Fibroblast of lung (primary cell): ENCODE results near the gene RPRD1A. TPM values are rescaled to one million over a fixed set of nuclear protein-coding genes. Genes with fewer than 3 reads are reported as not detected.
"Not testable (repeated sequence)": the region's sequence is repeated elsewhere in the genome, so short reads cannot be mapped to it uniquely, and the experiment has no call there.

ENCODE experiments used
- DNase-seq, 2 donors: peaks; one replicate each; pipeline versions ENCODE4 v3.0.0 to v3.0.0-alpha.2; 2010; ENCODE audit warnings: low read depth in 2 of 2
- H2AFZ ChIP-seq: 2 replicates; pipeline ENCODE4 v1.5.1; 2012; ENCODE audit warnings: low read length, control low read depth, inconsistent platforms
- H3K27ac ChIP-seq: 2 replicates; pipeline ENCODE4 v1.5.1; 2011; ENCODE audit warnings: low read length, control low read depth; ENCODE audit not compliant: insufficient read depth
- H3K27me3 ChIP-seq: 2 replicates; pipeline ENCODE4 v1.5.1; 2011; ENCODE audit warnings: mild to moderate bottlenecking, low read length; ENCODE audit not compliant: control insufficient read depth, insufficient read depth
- H3K36me3 ChIP-seq: 2 replicates; pipeline ENCODE4 v1.5.1; 2011; ENCODE audit warnings: low read length; ENCODE audit not compliant: control insufficient read depth, insufficient read depth
- H3K4me1 ChIP-seq: 2 replicates; pipeline ENCODE4 v1.5.1; 2011; ENCODE audit warnings: low read length; ENCODE audit not compliant: control insufficient read depth, insufficient read depth; ENCODE audit errors: extremely low read depth
- H3K4me2 ChIP-seq: 2 replicates; pipeline ENCODE4 v1.5.1; 2011; ENCODE audit warnings: low read length, control low read depth; ENCODE audit not compliant: insufficient read depth; ENCODE audit errors: extremely low read depth
- H3K4me3 ChIP-seq, 4 experiments: fragments of 200-600 bp in 1 of 4; sonication (generic) in 1 of 4; replicated peaks in 1 of 4; 2 replicates each; pipeline ENCODE4 v1.5.1; 2011 to 2016; ENCODE audit warnings: low read length in 4 of 4, low read depth in 3 of 4, mild to moderate bottlenecking in 3 of 4, control low read depth in 2 of 4, inconsistent platforms in 1 of 4, mixed read lengths in 1 of 4; ENCODE audit not compliant: insufficient read depth in 1 of 4; ENCODE audit errors: control extremely low read depth in 1 of 4
- H3K79me2 ChIP-seq: 2 replicates; pipeline ENCODE4 v1.5.1; 2012; ENCODE audit warnings: mild to moderate bottlenecking, low read length, inconsistent platforms; ENCODE audit not compliant: control insufficient read depth, insufficient read depth
- H3K9ac ChIP-seq: 2 replicates; pipeline ENCODE4 v1.5.1; 2011; ENCODE audit warnings: mild to moderate bottlenecking, low read length, control low read depth; ENCODE audit not compliant: insufficient read depth
- H3K9me3 ChIP-seq: 2 replicates; pipeline ENCODE4 v1.5.1; 2012; ENCODE audit warnings: low read depth, low read length; ENCODE audit not compliant: control insufficient read depth, insufficient read depth
- H4K20me1 ChIP-seq: 2 replicates; pipeline ENCODE4 v1.5.1; 2011; ENCODE audit warnings: low read length; ENCODE audit not compliant: control insufficient read depth, insufficient read depth; ENCODE audit errors: extremely low read depth
- CTCF ChIP-seq, 2 donors: IDR thresholded peaks in 1 of 2; conservative IDR thresholded peaks in 1 of 2; 1 replicate in 1 of 2; 2 replicates in 1 of 2; pipeline ENCODE4 v1.5.1; 2011 to 2012; ENCODE audit warnings: low read length in 2 of 2, control low read depth in 1 of 2, inconsistent platforms in 1 of 2, low read depth in 1 of 2, mild to moderate bottlenecking in 1 of 2
- EZH2 ChIP-seq: IDR thresholded peaks from 2 replicates; pipeline ENCODE4 v1.5.1; 2012; ENCODE audit warnings: low read length, control low read depth, mild to moderate bottlenecking; ENCODE audit errors: missing control alignments
- polyA plus RNA-seq, 2 donors: library from polyadenylated mRNA; depleted of rRNA in 1 of 2; stranded (reverse) in 1 of 2; unstranded in 1 of 2; fragments of >200 nt; gene quantifications; 2 replicates each; pipeline ENCODE4 v1.2.1, GENCODE V29; 2011 to 2012; ENCODE audit warnings: missing spikeins in 1 of 2
- total RNA-seq: library from RNA; depleted of rRNA; stranded (reverse); fragments of >200 nt; gene quantifications from 2 replicates; pipeline ENCODE4 v1.2.1, GENCODE V29; 2014

The RPRD1A gene
- total and polyA plus RNA-seq, 2 donors (not counting 1 experiment from before 2014, with no cell fraction given): 36.4 to 46.2 TPM

DNA sequence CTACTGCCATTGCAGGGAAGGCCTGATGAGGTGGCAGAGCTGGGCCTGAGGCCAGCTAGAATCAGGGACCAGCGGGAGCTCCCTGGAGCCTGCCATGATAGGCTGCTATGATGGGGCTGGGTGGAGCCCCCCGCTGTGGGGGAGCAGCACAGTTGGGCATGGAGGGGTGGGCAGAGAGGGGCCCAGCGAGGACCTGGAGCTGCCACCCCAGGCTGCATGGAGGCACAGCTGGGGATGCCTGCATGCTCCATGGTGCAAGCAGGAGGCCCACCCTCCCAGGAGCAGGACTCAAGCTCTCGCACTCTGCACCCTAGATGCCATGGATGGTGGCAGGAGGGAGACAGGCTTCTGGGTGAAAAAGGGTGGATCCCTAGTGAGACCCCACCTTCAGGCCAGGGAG lies 17.8 kb upstream of the RPRD1A start:
- Histone ChIP-seq H3K4me2 (no peak overlapping the region), H3K27ac (no peak overlapping the region), H3K4me1 (no peaks in the 10 kb centered on the region), H2AFZ (no peak overlapping the region), H3K9ac (no peak overlapping the region), H4K20me1 (no peaks in the 10 kb centered on the region), H3K4me3 (no peak overlapping the region), H3K9me3 (no peaks in the 10 kb centered on the region), H3K79me2 (no peaks in the 10 kb centered on the region), H3K27me3 (no peaks in the 10 kb centered on the region), H3K36me3 (no peaks in the 10 kb centered on the region)
- DNase-seq: no peak
- no peak for TF ChIP-seq EZH2
- no peak for TF ChIP-seq CTCF (conservative IDR thresholded peaks at IDR 0.05 in 1 of 2, IDR thresholded peaks at IDR 0.05 in 1 of 2; ENCODE audit: low read depth in 1 of 2, low read length in 2 of 2)

- no peak overlapping the region for H3K4me2 ChIP-seq
- no peaks in the 10 kb centered on the region for H3K4me1 ChIP-seq
- no peak overlapping the region for H3K4me3 ChIP-seq
- no peaks in the 10 kb centered on the region for H3K79me2 ChIP-seq
- TF ChIP-seq CTCF (conservative IDR thresholded peaks at IDR 0.05 in 1 of 2, IDR thresholded peaks at IDR 0.05 in 1 of 2; ENCODE audit: low read depth in 1 of 2, low read length in 2 of 2) (no peak), EZH2 (no peak)
- H3K27me3 ChIP-seq: no peaks in the 10 kb centered on the region
- H2AFZ ChIP-seq: no peak overlapping the region
- H3K9ac ChIP-seq: no peak overlapping the region
- no peaks in the 10 kb centered on the region for H4K20me1 ChIP-seq
- no peak for DNase-seq
- no peaks in the 10 kb centered on the region for H3K9me3 ChIP-seq
- H3K36me3 ChIP-seq: no peaks in the 10 kb centered on the region
- H3K27ac ChIP-seq: no peak overlapping the region
Measured at GRCh38 chr18:36083729-36084128, 16.4 kb upstream of the RPRD1A start.

DNA sequence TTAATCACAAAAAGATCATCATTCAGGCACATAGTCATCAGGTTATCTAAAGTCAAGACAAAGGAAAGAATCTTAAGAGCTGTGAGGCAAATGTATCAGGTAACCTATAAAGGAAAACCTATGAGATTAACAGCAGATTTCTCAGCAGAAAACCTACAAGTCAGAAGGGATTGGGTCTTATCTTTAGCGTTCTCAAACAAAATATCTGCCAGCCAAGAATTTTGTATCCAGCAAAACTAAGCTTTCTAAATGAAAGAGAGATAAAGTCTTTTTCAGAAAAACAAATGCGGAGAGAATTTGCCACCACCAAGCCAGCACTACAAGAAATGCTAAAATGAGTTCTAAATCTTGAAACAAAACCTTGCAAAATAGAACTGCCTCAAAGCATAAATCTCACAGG lies 13.8 kb upstream of the RPRD1A start:
- not testable (repeated sequence) for H3K9me3 ChIP-seq, H3K9ac ChIP-seq

More for the DNA sequence above, 13.8 kb upstream of the RPRD1A start:
- not testable (repeated sequence) for H3K4me1 ChIP-seq, H3K4me3 ChIP-seq, H4K20me1 ChIP-seq, H3K27ac ChIP-seq, H3K27me3 ChIP-seq, H2AFZ ChIP-seq, H3K79me2 ChIP-seq, H3K4me2 ChIP-seq, H3K36me3 ChIP-seq, DNase-seq
